Stomach smooth muscle (tissue), 2 donors: ENCODE results near the gene TNNT3.
"Not testable (repeated sequence)": the region's sequence is repeated elsewhere in the genome, so short reads cannot be mapped to it uniquely, and the experiment has no call there.

ENCODE experiments used
- H3K27ac ChIP-seq: one replicate; pipeline ENCODE4 v1.7.0; 2013; ENCODE audit warnings: mild to moderate bottlenecking, low read length, inconsistent platforms
- H3K27me3 ChIP-seq, 2 donors: one replicate each; pipeline ENCODE4 v1.7.0; 2013; ENCODE audit warnings: low read length in 2 of 2; ENCODE audit not compliant: insufficient read depth in 2 of 2, control insufficient read depth in 1 of 2
- H3K36me3 ChIP-seq, 2 donors: one replicate each; pipeline ENCODE4 v1.7.0; 2013; ENCODE audit warnings: low read length in 2 of 2; ENCODE audit not compliant: control insufficient read depth in 2 of 2, insufficient read depth in 2 of 2
- H3K4me1 ChIP-seq: one replicate; pipeline ENCODE4 v1.7.0; 2013; ENCODE audit warnings: low read length; ENCODE audit not compliant: control insufficient read depth, insufficient read depth
- H3K4me3 ChIP-seq, 2 donors: one replicate each; pipeline ENCODE4 v1.7.0; 2013; ENCODE audit warnings: low read length in 2 of 2
- H3K9ac ChIP-seq, 2 donors: one replicate each; pipeline ENCODE4 v1.7.0; 2013; ENCODE audit warnings: low read length in 2 of 2, mild to moderate bottlenecking in 1 of 2
- H3K9me3 ChIP-seq, 2 donors: one replicate each; pipeline ENCODE4 v1.7.0; 2013; ENCODE audit warnings: low read length in 2 of 2; ENCODE audit not compliant: control insufficient read depth in 2 of 2
- donor health status: healthy.
- donor health status: Pancreatic carcinoma.

The TNNT3 gene

GRCh38 chr11:1882265-1883238 is 37.0 kb upstream of the TNNT3 start:
- Histone ChIP-seq H3K27ac (no peak overlapping the region), H3K36me3 (peaks cover 6 to 13% of the 10 kb centered on the region in 2 donors), H3K9ac (no peak overlapping the region), H3K4me1 (peaks cover 37% of the 10 kb centered on the region), H3K4me3 (no peak overlapping the region), H3K27me3 (no peaks in the 10 kb centered on the region), H3K9me3 (no peaks in the 10 kb centered on the region)

DNA sequence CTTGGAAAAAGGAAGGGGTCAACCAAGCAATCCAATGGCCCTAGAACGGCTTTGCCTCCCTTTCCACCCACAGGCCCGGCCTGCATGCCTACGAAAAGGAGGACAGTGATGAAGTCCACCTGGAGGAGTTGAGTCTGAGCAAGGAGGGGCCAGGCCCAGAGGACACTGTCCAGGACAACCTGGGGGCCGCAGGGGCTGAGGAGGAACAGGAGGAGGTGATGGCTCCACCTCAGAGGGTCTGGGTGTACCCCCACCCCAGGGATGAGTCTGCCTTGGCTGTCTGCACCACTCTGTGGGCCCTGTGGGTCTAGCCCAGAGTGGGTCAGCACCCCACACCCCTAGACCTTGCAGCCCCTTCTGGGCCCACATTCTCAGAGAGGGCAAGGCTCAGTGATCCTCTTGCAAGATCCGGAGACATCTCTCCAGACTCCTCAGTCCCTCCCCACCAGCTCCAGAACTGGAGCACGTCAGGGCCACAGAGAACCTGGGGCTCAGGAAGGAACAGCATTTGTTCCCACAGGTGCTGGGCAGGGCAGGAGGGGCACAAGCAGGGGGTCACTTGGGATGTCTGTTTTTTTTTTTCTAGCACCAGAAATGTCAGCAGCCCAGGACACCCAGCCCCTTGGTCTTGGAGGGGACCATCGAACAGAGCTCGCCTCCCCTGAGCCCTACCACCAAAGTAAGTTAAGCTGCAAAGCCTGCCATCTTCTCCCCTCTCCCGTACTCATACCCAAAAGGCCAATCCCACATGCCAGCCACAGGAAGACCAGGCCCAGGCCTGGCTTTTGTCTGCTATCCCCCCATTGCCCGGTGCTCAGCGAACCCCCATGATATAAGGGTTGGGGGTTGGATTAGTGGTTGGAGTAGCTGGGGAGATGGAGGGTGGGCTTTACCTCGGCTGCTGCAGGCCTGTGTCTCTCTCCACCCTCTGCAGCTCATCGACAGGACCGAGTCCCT is 35.9 kb upstream of the TNNT3 start:
- H3K9ac ChIP-seq: no peak overlapping the region
- H3K9me3 ChIP-seq: no peaks in the 10 kb centered on the region
- H3K4me1 ChIP-seq: peaks cover 31% of the 10 kb centered on the region
- H3K36me3 ChIP-seq: peaks cover 6 to 13% of the 10 kb centered on the region in 2 donors
- H3K27me3 ChIP-seq: no peaks in the 10 kb centered on the region
- no peak overlapping the region for H3K27ac ChIP-seq
- no peak overlapping the region for H3K4me3 ChIP-seq

DNA sequence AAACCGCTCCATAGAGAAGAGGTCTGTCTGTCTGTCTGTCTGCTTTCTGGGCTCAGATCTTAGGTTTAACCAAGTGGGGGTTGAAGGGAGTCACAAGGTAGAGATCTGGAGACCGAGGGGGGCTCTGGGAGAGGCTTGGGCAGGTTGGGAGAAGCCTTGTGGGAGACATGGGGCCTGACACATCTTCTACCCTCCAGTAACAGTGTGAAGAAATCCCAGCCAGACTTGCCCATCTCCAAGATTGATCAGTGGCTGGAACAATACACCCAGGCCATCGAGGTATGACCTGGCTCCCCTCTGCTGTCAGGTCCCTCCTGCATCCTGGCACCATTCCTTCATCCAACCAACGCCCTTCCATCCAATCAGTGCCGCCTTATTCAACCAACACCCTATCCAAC is 35.2 kb upstream of the TNNT3 start:
- no peaks in the 10 kb centered on the region for H3K9me3 ChIP-seq
- H3K4me3 ChIP-seq: no peak overlapping the region
- peaks cover 31% of the 10 kb centered on the region for H3K4me1 ChIP-seq
- H3K9ac ChIP-seq: no peak overlapping the region
- peaks cover 6 to 13% of the 10 kb centered on the region in 2 donors for H3K36me3 ChIP-seq
- H3K27me3 ChIP-seq: no peaks in the 10 kb centered on the region
- H3K27ac ChIP-seq: no peak overlapping the region

- not testable (repeated sequence) for H3K27me3 ChIP-seq, H3K27ac ChIP-seq, H3K9me3 ChIP-seq, H3K4me3 ChIP-seq, H3K9ac ChIP-seq
- peaks cover 6 to 13% of the 10 kb centered on the region in 2 donors for H3K36me3 ChIP-seq
- H3K4me1 ChIP-seq: peaks cover 13% of the 10 kb centered on the region
Measured at GRCh38 chr11:1886551-1886950, 33.0 kb upstream of the TNNT3 start.

GRCh38 chr11:1887451-1888346 is 31.8 kb upstream of the TNNT3 start:
- no peak overlapping the region for H3K4me3 ChIP-seq
- H3K27me3 ChIP-seq: no peaks in the 10 kb centered on the region
- peaks cover 2% of the 10 kb centered on the region for H3K4me1 ChIP-seq
- H3K9me3 ChIP-seq: no peaks in the 10 kb centered on the region
- peaks cover 6 to 13% of the 10 kb centered on the region in 2 donors for H3K36me3 ChIP-seq
- no peak overlapping the region for H3K27ac ChIP-seq
- peak overlapping the region in 1 of 2 donors; percentile 15 for H3K9ac ChIP-seq

DNA sequence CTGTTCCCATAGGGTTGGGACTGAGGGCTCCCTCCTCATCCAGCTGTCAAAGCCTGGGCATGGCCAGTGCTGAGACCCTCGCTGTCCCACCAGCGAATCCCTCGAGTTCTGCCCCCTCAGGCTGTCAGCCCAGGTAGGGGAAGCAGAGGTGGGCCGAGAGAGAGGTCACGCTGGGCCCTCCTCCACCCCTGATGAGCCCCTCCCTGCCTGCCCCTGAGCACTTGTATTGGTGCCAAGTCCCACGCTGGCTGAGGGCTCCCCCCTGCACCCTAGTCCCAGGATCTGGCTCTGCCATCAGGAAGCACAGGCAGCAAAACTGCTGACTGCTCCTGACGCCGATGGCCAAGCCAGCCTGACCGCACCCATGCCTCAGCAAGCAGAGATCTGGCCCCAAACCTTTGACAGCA is 31.2 kb upstream of the TNNT3 start:
- H3K9me3 ChIP-seq: no peaks in the 10 kb centered on the region
- no peak overlapping the region for H3K4me3 ChIP-seq
- no peak overlapping the region for H3K27ac ChIP-seq
- H3K4me1 ChIP-seq: no peaks in the 10 kb centered on the region
- peaks cover 6 to 13% of the 10 kb centered on the region in 2 donors for H3K36me3 ChIP-seq
- H3K27me3 ChIP-seq: no peaks in the 10 kb centered on the region
- H3K9ac ChIP-seq: no peak overlapping the region

GRCh38 chr11:1888811-1889210 is 30.7 kb upstream of the TNNT3 start:
- Histone ChIP-seq H3K9me3 (no peaks in the 10 kb centered on the region), H3K4me3 (no peak overlapping the region), H3K4me1 (no peaks in the 10 kb centered on the region), H3K27ac (no peak overlapping the region), H3K27me3 (no peaks in the 10 kb centered on the region), H3K9ac (no peak overlapping the region), H3K36me3 (peaks cover 6 to 13% of the 10 kb centered on the region in 2 donors)

- Histone ChIP-seq H3K27me3 (no peaks in the 10 kb centered on the region), H3K9me3 (no peaks in the 10 kb centered on the region), H3K4me3 (no peak overlapping the region), H3K27ac (no peak overlapping the region), H3K4me1 (no peaks in the 10 kb centered on the region), H3K9ac (no peak overlapping the region), H3K36me3 (peaks cover 6 to 11% of the 10 kb centered on the region in 2 donors)
Measured at GRCh38 chr11:1889224-1889930, 30.1 kb upstream of the TNNT3 start.

- H3K36me3 ChIP-seq: peaks cover 4 to 5% of the 10 kb centered on the region in 2 donors
- H3K4me1 ChIP-seq: no peaks in the 10 kb centered on the region
- H3K9me3 ChIP-seq: no peaks in the 10 kb centered on the region
- H3K27me3 ChIP-seq: no peaks in the 10 kb centered on the region
- H3K4me3 ChIP-seq: no peak overlapping the region
- no peak overlapping the region for H3K27ac ChIP-seq
- no peak overlapping the region for H3K9ac ChIP-seq
Measured at GRCh38 chr11:1889941-1890855, 29.3 kb upstream of the TNNT3 start.
